Keratinocyte (primary cell): Measurements from ENCODE around the gene AP5B1. TPM values are rescaled to one million over a fixed set of nuclear protein-coding genes. Genes with fewer than 3 reads are reported as not detected.

Experiments used
- DNase-seq: peaks from one replicate; pipeline ENCODE4 v3.0.0-alpha.2; 2011; ENCODE audit warnings: low read depth, missing footprints, low spot score
- FAIRE-seq: peaks from 2 replicates; lab custom pipeline; 2011; peaks lifted over from hg19 to GRCh38; lab: Jason Lieb, UNC
- H2AFZ ChIP-seq: 2 replicates; pipeline ENCODE4 v1.6.0; 2012; ENCODE audit warnings: low read length, control low read depth, inconsistent platforms; ENCODE audit not compliant: control insufficient read depth
- H3K27ac ChIP-seq: 2 replicates; pipeline ENCODE4 v1.5.1; 2011; ENCODE audit warnings: low read length; ENCODE audit not compliant: control insufficient read depth, insufficient read depth
- H3K27me3 ChIP-seq: 3 replicates; pipeline ENCODE4 v1.6.0; 2011; ENCODE audit warnings: low read length; ENCODE audit not compliant: control insufficient read depth, insufficient read depth; ENCODE audit errors: extremely low read depth
- H3K36me3 ChIP-seq, 2 experiments: 2 replicates in 1 of 2; 3 replicates in 1 of 2; pipeline ENCODE4 v1.5.1; 2011; ENCODE audit warnings: low read length in 2 of 2, mild to moderate bottlenecking in 1 of 2; ENCODE audit not compliant: control insufficient read depth in 2 of 2, insufficient read depth in 2 of 2; ENCODE audit errors: extremely low read depth in 1 of 2
- H3K4me1 ChIP-seq: 3 replicates; pipeline ENCODE4 v1.5.1; 2011; ENCODE audit warnings: low read length; ENCODE audit not compliant: control insufficient read depth, insufficient read depth; ENCODE audit errors: extremely low read depth
- H3K4me2 ChIP-seq: 3 replicates; pipeline ENCODE4 v1.6.0; 2011; ENCODE audit warnings: low read depth, low read length; ENCODE audit not compliant: control insufficient read depth, insufficient read depth; ENCODE audit errors: extremely low read depth
- H3K4me3 ChIP-seq, 3 experiments: fragments of 200-600 bp in 1 of 3; sonication (generic) in 1 of 3; 2 replicates in 2 of 3; 3 replicates in 1 of 3; pipeline ENCODE4 v1.5.1; 2011 to 2016; ENCODE audit warnings: low read length in 3 of 3, mild to moderate bottlenecking in 3 of 3, control low read depth in 2 of 3, inconsistent platforms in 1 of 3, low read depth in 1 of 3, mixed read lengths in 1 of 3, mixed run types in 1 of 3, moderate library complexity in 1 of 3; ENCODE audit not compliant: control insufficient read depth in 2 of 3, insufficient read depth in 2 of 3; ENCODE audit errors: extremely low read depth in 1 of 3
- H3K79me2 ChIP-seq: 2 replicates; pipeline ENCODE4 v1.6.0; 2012; ENCODE audit warnings: low read length; ENCODE audit not compliant: control insufficient read depth, insufficient read depth
- H3K9ac ChIP-seq: 3 replicates; pipeline ENCODE4 v1.6.0; 2011; ENCODE audit warnings: low read length; ENCODE audit not compliant: control insufficient read depth, insufficient read depth; ENCODE audit errors: extremely low read depth
- H3K9me1 ChIP-seq: 3 replicates; pipeline ENCODE4 v1.6.0; 2011; ENCODE audit warnings: low read length; ENCODE audit not compliant: control insufficient read depth, insufficient read depth; ENCODE audit errors: extremely low read depth
- H3K9me3 ChIP-seq: 2 replicates; pipeline ENCODE4 v1.5.1; 2012; ENCODE audit warnings: low read depth, low read length; ENCODE audit not compliant: control insufficient read depth
- H4K20me1 ChIP-seq: 3 replicates; pipeline ENCODE4 v1.6.0; 2011; ENCODE audit warnings: low read length; ENCODE audit not compliant: control insufficient read depth, insufficient read depth; ENCODE audit errors: extremely low read depth
- CTCF ChIP-seq, 3 experiments: IDR thresholded peaks in 1 of 3; conservative IDR thresholded peaks in 1 of 3; optimal IDR thresholded peaks in 1 of 3; 2 replicates in 2 of 3; 3 replicates in 1 of 3; pipeline versions ENCODE3 to v1.5.1; 2011; ENCODE audit warnings: low read length in 3 of 3, mild to moderate bottlenecking in 3 of 3, moderate library complexity in 2 of 3, control low read depth in 1 of 3, inconsistent platforms in 1 of 3; ENCODE audit not compliant: insufficient read depth in 2 of 3; ENCODE audit errors: extremely low read depth in 1 of 3
- EZH2 ChIP-seq: IDR thresholded peaks from one replicate; pipeline ENCODE4 v1.6.1; 2012; ENCODE audit warnings: inconsistent platforms, mild to moderate bottlenecking, low read length, moderate library complexity
- dilution Hi-C: fragments of 300-500 bp; cut with MboI; formaldehyde crosslinking; loops from one replicate; pipeline ENCODE4 v1.7.0; 2020; ENCODE audit warnings: low sequenced_read_pairs; ENCODE audit not compliant: extremely low pct_ligation_motif_present
- polyA plus RNA-seq, 5 experiments: library from polyadenylated mRNA; depleted of rRNA in 3 of 5; stranded (reverse) in 3 of 5; stranded (forward) in 1 of 5; unstranded in 1 of 5; fragments of >200 nt; gene quantifications; 1 replicate in 1 of 5; 2 replicates in 3 of 5; 3 replicates in 1 of 5; pipeline versions ENCODE4 v1.2.1 to v1.2.3, GENCODE V29; 2011 to 2012; ENCODE audit warnings: missing spikeins in 2 of 5, low read depth in 1 of 5, low replicate concordance in 1 of 5

The AP5B1 gene
- polyA plus RNA-seq, 1 donor (not counting 4 experiments of a cell fraction or from before 2014, with no cell fraction given) = 3.1 TPM

GRCh38 chr11:65779669-65779918, 1.2 kb downstream of the AP5B1 start:
- Histone ChIP-seq H4K20me1 (no peaks in the 10 kb centered on the region), H3K4me2 (peak overlapping the region; percentile 86), H3K27ac (no peak overlapping the region), H3K9ac (peak overlapping the region; percentile 93), H3K4me3 (peak overlapping the region; percentile 84 to 88 (median 87)), H3K27me3 (no peaks in the 10 kb centered on the region), H2AFZ (no peak overlapping the region), H3K9me1 (no peaks in the 10 kb centered on the region), H3K79me2 (peaks cover 27% of the 10 kb centered on the region), H3K36me3 (peaks cover 4 to 5% of the 10 kb centered on the region in 2 experiments), H3K9me3 (no peaks in the 10 kb centered on the region), H3K4me1 (peaks cover 16% of the 10 kb centered on the region)
- no peak for DNase-seq
- no peak for TF ChIP-seq CTCF (optimal IDR thresholded peaks at IDR 0.05 in 1 of 3, IDR thresholded peaks at IDR 0.05 in 1 of 3, conservative IDR thresholded peaks at IDR 0.05 in 1 of 3; ENCODE audit: extremely low read depth in 1 of 3, insufficient read depth in 2 of 3, low read length in 3 of 3)
- no peak for TF ChIP-seq EZH2
- no peak for FAIRE-seq
- dilution Hi-C loops = no loop called here

GRCh38 chr11:65778901-65779668, 1.7 kb downstream of the AP5B1 start:
- FAIRE-seq = no peak
- Histone ChIP-seq H3K36me3 (peaks cover 4 to 5% of the 10 kb centered on the region in 2 experiments), H3K4me2 (peak overlapping the region; percentile 86), H2AFZ (no peak overlapping the region), H4K20me1 (no peaks in the 10 kb centered on the region), H3K9ac (peak overlapping the region; percentile 93), H3K9me1 (no peaks in the 10 kb centered on the region), H3K27ac (no peak overlapping the region), H3K79me2 (peaks cover 27% of the 10 kb centered on the region), H3K27me3 (no peaks in the 10 kb centered on the region), H3K9me3 (no peaks in the 10 kb centered on the region), H3K4me3 (peak overlapping the region; percentile 84 to 88 (median 87)), H3K4me1 (peaks cover 14% of the 10 kb centered on the region)
- dilution Hi-C loops = no loop called here
- no peak for TF ChIP-seq CTCF (optimal IDR thresholded peaks at IDR 0.05 in 1 of 3, IDR thresholded peaks at IDR 0.05 in 1 of 3, conservative IDR thresholded peaks at IDR 0.05 in 1 of 3; ENCODE audit: extremely low read depth in 1 of 3, insufficient read depth in 2 of 3, low read length in 3 of 3)
- TF ChIP-seq EZH2 = no peak
- no peak for DNase-seq
